ENCODE results near the gene PPARA.
A peak's percentile ranks its signal among the peaks of the same experiment; 100 is the strongest.
"Not testable (repeated sequence)": the region's sequence is repeated elsewhere in the genome, so short reads cannot be mapped to it uniquely, and the experiment has no call there.

PPARA gene

DNA sequence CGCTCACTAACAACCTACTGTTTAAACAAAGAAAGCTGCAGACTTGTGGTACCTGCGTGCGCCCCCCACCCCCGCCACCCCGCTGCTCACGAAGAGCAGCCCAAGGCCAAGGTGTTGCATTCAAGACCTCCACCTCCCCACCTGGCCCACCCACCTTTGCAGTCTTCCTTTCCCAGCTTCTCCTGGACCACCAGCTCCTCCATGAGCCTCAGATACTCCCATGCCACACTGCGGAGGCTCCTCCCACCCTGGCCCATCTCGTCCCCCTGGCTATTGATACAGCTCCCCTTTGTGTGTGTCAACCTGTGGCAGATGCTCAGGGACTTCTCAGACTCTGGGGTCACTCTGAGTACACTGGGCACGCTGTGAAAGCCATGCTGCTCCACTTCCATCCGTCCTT, 95.9 kb downstream of the PPARA start:
- no peak for DNase-seq (ENCODE audit: low read depth)

DNA sequence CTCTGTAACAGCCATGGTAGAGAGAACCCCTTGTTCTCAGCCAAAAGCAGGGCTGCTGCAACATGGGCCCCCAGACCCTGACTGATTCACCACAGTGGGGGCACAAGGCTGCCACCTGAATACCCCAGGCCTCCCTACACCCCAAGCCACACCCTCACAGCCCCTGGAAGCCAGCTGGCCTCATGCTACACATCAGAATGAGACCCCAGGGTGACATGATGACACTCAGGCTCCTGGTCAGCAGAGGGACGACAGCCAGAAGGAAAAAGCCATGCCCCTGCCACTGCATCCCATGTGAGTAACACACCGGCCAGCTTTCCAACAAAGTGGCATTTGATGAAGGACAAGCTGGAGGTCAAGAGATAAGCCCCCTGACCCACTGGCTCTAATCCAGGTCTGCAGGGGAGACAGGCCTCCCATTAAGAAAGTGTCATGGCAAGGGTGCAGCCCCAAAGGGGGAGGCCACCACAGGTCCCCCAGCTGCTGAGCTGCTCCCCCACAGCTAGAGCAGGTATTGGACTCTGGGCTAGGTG, 97.2 kb downstream of the PPARA start:
- DNase-seq (ENCODE audit: low read depth), result no peak

DNA sequence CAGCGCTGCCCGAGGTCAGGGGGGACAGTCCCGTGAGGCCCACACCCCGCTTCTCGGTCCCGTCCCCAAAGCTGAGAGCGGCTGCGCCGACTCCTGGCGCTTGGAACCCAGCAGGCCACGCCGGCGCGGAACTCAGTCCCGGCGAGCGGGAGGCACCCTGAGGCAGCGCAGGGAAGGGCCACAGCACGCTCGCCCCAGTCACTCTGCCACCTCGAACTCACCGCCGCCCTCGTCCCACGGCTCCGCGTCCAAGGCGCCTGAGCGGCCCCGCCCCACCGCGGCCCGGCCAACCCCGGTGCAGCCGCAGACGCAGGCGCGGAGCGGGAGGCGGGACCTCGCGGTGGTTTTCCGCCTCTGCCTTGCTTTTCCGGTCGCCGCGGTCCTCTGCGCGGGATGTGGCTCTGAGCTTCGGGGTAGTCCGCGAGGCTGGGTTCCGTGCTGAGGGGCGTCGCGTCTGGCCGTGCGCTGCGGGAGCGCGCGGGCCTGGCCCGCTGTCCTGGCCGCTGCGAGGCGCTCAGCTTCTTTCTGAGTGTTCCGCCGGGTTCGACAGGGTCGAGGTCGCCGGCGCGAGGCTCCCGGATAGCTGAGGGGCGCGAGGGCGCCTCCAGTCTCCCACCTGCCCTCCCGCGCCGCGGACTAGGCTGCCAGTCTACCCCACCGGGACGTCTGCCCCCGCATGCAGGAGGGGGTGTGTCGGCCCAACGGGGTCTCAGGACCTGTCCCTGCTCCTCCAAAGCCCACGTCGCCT, 99.9 kb downstream of the PPARA start, which contains the start of gene CDPF1:
TSS of gene CDPF1 (minus strand) at position 259 of the 748 bp plus-strand sequence. CDS start 2,009 bp downstream, outside the sequence.
- peak; percentile 35 for DNase-seq (ENCODE audit: low read depth)

DNA sequence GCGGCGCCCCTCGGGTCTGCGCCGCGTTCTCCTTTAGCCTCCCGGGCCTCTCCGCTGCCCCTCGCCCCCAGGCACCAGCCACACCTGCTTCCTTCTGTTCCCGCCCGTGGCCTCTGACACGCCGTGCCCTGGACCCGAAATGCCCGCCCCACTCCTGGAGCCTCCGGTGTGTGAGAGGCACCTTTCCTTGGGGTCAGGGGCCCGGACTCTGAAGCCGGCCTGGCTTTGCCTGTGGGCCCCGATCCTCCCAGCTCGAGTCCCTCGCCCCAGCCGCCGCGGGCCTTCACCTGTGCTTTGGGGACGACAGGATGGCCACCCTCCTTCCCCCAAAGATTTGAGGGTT, 100.4 kb downstream of the PPARA start:
- no peak for DNase-seq (ENCODE audit: low read depth)

DNA sequence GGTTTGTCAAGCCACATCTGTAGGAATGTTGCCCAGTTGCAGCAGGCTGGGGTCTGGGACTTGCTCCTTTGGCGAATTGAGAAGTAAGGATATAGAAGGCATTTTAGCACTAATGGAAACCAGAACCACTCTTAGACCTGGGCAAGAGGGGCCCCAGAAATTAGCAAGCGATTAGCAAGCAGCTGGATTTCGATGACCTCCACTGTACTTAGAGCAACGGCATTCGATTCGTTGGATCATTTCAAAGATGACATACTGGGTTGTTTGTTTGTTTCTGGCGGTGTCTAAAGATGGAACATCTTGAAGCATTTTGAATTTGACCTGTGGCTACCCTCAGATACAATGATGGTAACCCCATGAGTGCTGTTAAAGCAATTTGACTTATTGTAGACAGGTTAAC, 100.9 kb downstream of the PPARA start:
- no peak for DNase-seq (ENCODE audit: low read depth)

DNA sequence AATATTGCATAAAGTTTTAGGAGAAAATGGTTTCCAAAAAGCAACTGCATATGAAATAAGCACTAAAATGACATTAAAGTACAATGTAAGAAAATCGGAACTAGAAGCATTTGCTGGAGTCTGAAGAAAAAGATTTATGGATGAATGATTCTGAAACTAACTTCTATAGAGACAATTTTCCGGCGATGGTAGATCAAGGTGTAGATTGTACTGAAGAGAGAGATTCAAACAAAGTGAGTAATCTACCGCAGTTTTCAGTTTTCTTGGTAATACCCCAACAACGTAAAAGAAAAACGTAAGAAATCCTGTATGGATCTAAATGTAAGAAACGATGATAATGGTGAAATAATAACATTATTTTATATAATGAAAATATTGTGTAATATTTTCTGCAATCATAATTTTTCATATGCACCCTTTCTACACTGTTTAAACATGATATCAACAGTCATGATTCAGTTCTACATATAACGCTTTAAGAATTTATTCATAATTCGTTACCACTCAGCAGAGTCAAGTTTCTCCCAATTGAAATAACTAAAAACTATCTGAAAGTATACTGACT, 101.6 kb downstream of the PPARA start:
- no peak for DNase-seq (ENCODE audit: low read depth)

DNA sequence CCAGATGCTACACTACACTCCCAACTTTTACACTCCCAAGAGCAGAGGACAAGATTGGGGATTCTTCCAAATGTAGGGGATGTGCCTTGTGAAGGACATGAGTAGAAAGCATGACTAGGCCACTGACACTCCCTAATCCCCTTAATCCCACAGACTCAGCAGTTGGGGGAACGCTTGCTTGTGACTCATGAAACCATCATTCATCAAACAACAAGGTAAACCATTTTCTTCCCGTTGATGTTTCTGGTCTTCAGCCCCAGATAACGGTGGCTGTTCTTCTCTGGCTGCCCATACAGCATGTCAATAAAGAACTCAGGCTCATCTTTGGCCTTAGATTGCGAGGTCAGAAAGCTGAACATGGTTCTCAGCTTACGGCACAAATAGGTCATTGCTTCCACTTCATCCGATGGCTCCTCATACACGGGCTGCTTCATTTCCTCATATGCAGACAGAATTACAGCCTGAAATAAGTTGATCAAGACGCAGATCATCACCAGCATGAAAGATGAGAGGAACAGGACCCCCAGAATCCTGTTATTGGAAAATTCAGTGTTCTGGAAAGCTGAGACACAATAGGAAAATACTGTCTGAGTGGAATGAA, 106.1 kb downstream of the PPARA start:
- DNase-seq (ENCODE audit: low read depth), result no peak

DNA sequence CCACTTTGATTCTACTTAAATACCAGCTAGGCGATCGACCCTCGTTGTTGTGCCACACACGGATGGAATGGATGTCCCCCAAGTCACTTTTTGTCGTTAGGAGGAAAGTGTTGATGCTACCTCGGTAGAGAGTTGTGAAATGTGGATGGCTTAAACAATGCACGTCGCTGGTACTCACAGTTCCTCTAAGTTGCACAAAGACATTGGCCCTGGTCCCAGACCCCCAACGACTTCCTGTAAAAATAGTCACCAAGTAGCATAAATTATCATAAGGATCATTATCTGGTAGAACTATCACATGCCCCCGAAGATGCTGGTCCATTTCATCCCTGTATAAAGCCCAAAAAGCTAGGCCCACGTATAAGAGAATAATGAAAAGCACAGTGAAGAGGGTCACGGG, 109.0 kb downstream of the PPARA start:
- DNase-seq (ENCODE audit: low read depth), result no peak

DNA sequence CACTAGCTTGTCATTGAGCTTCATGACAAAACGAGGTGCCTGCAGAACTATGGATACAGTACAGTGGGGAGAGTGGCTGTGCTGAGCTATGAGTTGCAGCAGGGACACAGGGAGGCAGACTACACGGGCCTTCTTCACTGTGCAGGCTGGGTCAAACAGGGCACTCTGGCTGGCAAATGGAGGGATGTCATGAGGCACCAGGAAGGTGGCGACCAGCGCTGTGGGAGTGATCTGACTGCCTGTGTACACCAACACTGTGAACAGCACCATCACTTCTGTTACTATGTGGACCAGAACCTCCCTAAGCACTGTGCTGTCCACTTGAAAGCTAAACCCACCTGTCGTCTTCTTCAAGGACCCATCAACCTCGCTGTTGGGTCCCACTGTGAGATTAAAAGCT, 109.7 kb downstream of the PPARA start:
- DNase-seq (ENCODE audit: low read depth), result no peak

DNA sequence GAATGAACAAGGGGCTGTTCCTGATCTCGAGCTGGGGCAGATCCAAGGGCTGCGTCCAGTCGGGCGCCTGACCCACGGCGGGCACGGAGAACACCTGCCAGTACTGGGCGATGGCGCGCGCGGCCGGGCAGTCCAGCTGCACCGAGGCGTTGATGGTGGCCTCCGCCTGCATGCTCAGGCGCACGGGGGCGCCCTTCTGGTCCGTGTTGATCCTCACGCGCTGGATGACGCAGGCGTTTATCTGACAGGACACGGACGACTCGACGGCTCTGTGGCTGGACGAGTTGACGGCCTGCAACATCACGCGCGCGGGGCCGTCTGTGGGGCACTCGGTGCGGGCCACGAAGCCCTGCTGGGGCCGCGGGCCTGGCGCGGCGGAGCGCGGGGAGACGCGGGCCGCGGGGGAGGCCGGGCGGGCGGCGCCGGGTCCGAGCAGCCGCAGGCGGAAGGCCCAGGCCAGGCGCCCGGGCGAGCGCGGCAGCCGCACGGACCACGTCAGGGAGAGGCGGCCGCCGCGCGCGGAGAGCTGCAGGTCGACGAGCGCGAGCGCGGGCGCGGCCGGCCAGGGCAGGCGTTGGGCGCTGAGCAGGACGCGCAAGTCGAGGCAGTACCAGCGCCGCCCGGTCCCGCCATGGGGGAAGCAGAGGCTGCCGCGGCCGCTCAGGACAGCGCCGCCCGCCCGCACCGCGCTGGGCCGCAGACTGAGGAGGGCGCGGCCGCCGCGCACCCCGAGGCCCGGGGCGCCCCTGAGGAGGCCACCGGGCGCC, 112.3 kb downstream of the PPARA start:
- peak; percentile 16 for DNase-seq (ENCODE audit: low read depth)

DNA sequence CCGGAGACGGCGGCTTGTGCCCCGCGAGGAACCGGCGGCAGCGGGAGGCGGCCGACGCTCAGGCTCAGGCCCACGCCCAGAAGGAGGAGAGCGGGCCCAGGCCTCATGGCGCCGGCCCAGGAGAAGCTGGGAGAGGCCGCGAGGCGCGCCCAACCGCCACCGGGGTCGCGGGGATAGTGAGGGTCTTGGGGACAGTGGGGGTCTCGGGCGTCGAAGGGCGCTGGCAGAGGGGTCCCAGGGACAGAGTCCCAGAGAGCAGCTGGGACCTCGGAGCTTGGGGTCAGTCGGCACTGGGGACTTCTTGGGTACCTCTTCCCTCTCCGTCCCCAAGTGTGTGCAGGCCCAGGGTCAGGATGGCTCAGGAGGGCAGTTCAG, 112.9 kb downstream of the PPARA start, which contains the start of gene PKDREJ:
TSS of gene PKDREJ (minus strand) at position 128 of the 375 bp plus-strand sequence. CDS start at position 107, 21 bp downstream.
- no peak for DNase-seq (ENCODE audit: low read depth)

DNA sequence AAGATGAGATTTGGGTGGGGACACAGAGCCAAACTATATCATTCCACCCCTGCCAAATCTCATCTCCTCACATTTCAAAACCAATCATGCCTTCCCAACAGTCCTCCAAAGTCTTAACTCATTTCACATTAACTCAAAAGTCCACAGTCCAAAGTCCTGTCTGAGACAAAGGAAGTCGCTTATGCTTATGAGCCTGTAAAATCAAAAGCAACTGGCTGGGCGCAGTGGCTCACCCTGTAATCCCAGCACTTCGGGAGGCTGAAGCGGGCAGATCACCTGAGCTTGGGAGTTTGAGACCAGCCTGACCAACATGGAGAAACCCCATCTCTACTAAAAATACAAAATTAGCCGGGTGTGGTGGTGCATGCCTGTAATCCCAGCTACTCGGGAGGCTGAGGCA, 114.2 kb downstream of the PPARA start:
- DNase-seq (ENCODE audit: low read depth), result not testable (repeated sequence)

DNA sequence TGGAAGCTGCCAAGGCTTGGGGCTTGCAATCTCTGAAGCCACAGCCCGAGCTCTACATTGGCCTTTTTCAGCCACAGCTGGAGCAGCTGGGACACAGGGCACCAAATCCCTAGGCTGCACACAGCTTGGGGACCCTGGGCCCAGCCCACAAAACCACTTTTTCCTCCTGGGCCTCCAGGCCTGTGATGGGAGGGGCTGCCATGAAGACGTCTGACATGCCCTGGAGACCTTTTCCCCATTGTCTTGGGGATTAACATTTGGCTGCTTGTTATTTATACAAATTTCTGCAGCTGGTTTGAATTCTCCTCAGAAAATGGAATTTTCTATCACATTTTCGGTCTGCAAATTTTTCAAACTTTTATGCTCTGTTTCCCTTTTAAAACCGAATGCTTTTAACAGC, 115.3 kb downstream of the PPARA start:
- DNase-seq (ENCODE audit: low read depth), result not testable (repeated sequence)

DNA sequence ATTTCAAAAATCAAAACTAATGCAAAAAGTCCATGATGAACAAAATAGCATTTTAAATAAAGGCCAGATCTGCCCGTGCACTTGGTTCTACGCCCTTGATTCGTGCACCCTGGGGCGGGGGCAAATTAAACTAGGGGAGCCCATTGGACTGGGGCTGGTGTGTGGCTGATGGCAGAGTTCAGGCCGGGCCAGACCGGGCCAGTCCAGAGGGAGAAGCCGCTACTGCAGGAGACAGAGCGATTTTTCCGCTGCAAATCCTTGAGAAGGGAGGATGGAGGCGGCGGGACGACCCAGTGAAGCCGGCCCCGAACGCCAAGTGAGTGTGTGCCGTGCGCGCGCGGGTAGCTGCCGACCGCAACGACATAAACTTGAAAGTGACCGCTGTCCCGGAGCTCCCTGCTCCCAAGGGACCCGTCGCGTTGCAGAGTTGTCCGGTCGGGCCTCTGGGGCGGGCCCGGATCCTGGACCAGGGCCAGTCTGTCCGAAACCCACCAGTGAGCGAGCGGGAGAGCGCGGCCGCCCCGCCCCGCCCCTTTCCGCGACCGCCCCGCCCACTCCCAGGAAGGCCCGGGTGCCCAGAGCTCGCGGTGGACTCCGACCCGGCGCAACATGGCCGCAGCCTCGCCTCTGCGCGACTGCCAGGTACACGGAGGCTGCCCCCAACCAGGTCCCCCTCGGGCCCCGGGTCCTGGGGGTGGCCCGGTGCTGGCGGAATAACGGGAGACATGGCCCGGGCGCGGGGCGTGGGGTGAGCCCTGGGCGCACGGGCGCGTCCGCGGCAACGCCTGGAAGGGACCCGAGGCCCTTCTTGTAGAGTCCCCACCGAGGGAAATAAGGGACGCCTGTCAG, 117.3 kb downstream of the PPARA start, which contains the start of gene TTC38:
TSS of gene TTC38 (plus strand) at position 578 of the 849 bp plus-strand sequence. CDS start at position 610, 32 bp downstream.
- peak; percentile 55 for DNase-seq (ENCODE audit: low read depth)

DNA sequence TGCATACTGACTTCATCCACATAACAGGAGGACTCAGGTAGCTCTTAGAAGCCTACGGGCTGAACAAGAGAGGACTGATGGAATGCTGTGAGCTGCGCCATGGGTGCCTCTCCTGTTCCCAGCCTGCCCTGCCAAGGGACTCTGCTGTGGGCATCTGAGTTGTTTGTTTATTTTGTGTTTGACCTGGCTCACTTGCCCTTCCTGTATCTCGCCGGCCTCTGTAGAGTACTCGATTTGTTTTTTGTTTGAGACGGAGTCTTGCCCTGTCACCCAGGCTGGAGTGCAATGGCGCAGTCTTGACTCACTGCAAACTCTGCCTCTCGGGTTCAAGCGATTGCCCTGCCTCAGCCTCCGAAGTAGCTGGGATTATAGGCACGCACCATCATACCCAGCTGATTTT, 119.2 kb downstream of the PPARA start:
- no peak for DNase-seq (ENCODE audit: low read depth)

DNA sequence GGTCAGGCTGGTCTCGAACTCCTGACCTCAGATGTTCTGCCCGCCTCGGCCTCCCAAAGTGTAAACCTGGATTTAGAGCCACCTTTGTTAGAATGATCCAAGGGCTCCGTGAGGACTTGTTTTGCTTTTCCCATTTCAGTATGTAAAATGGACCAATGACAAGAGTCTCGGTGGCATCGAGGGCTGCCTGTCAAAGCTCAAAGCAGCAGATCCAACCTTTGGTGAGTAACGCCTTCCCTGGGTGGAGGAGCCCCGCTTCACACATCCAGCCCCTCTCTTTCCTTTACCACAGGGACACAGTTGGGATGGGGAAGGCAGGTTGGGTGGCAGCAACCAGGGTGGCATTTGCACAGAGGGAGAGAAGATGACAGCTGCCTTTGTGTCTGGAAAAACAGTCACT, 121.9 kb downstream of the PPARA start:
- no peak for DNase-seq (ENCODE audit: low read depth)

DNA sequence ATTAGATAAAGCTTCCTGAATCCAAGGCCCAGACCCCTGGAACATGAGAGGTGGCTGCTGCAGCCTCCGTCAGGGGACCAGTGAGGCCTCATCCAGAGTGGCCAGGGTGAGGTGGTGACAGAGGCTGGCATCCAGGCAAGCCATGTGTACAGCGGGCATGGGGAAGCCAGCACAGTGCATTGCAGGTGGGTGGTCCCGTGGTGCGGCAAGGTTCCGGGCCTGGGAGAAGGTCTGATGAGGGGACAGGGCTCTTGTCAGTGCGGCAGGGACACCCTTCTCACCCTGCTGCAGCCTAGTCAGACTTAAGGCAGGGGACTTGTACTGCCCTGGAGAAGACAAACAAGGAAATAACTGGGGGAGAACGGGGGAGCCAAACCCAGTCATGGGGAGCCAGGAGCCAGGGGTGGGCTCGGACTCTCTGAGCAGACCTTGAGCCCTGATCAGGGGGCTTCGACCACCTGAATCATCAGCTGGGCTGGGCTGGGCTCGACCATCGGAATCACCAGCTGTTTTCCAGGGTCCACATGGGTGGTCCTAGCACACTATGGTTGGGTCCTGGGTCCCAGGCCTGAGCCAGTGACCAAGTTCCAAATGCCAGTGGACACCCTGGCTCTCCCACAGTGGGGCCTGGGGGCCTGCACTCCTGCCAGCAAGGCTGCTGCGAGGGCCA, 122.6 kb downstream of the PPARA start:
- DNase-seq (ENCODE audit: low read depth), result no peak

DNA sequence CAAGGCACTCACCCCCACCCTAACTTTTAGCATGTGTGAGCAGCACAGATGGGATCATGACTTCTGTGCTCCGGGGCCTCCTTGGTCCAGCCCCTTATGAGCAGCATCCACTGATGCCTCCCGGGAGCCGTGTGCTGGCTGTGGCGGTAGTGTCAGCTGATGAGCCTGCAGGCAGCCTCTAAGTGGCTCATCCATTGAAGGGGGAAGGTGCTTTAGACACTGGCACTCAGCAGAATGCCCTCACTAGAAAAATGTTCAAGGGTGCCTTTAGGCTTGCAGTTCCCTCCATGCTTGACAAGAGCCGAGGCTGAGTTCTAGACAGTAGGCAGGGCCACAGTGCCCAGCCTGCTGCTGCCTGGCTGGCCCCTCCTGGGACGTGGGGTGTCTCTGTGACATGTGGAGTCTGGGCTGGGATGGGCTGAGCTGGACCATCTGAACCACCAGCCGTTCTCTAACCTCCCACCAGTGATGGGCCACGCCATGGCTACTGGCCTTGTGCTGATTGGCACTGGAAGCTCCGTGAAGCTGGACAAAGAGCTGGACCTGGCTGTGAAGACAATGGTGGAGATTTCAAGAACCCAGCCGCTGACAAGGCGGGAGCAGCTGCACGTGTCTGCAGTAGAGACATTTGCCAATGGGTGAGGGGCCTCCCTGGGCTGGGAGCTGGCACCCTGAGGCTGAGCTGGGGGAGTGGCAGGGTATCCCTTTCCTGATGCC, 123.3 kb downstream of the PPARA start:
- DNase-seq (ENCODE audit: low read depth), result no peak

DNA sequence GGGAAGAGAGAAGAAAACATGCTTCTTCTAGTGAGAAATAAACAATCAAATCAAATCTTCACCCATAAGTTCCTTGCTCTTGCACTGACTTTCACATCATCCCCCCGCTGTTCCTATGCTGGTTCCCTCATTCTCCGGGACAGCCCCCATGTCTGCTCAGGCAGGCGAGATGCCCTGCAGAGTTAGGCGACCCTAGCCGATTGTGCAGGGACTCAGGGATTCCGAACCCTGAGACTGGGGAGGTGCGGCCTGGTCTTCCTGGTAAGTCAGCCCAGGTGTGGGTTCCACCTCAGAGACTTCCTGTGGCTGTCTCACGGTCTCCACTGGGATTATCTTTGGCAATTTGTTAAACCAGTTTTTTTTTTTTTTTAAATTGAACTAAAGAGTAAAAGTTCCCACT, 124.1 kb downstream of the PPARA start:
- no peak for DNase-seq (ENCODE audit: low read depth)

DNA sequence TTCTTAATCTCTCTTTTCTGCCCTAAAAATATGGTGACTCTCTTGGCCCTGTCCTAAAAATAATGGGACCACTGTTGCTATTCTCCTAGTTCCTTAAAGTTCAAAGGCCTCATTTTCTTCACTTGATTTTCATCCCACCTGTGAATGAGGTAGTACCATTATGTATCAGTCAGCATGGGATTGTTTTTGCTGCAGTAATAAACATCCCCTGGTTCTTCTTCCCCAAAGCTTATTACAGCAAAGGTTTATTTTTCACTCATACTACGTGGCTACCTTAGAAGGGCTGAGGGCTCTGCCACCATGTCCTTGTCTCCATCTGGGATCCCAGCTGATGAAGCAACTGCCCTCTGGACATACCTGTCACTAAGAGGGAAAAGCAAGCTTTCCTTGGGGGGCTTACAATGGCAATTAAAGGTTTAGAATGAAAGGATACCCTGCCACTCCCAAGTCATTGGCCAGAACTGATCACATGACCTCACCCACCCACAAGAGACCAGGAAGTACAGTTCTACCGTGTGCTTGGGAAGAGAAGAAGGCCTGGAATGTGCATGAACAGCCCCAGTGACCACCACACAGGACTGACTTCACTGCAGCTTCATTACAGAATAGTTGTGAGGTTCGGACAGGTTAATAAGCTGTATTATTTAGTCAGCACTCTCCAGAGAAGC, 125.3 kb downstream of the PPARA start:
- DNase-seq (ENCODE audit: low read depth), result no peak
